ENCODE measurements around the gene ATP6V1E1. TPM values are rescaled to one million over a fixed set of nuclear protein-coding genes. Genes with fewer than 3 reads are reported as not detected.

The ATP6V1E1 gene
- total RNA-seq, 1 experiment from 2014 or later: 89.2 TPM

DNA sequence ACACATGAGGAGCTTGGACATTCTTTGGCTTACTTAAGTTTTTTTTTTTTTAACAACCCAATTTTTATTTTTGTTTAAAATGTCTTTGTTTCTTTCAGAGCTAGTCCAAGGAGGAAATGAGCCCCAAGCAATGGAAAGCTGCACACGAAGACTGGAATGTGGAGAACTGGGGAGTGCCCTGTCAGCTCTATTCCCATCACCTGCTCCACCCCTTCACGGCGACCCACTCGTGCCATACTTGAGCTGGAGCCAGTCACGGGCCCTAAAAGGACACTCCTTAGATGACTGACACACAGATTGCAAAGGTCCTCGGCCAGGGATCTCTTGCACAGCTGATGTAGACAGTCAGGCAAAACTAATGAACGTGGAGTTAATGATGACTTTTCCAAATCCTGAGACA is 75.8 kb downstream of the ATP6V1E1 start:
- H3K27ac ChIP-seq (ENCODE audit: insufficient read length, low read depth, low read length): no peak overlapping the region
- no peaks in the 10 kb centered on the region for H3K23me2 ChIP-seq (ENCODE audit: insufficient read length, low read depth, low read length, poor library complexity, severe bottlenecking)
- H3K4ac ChIP-seq (ENCODE audit: low read depth, low read length): no peak overlapping the region
- no peak overlapping the region for H4K91ac ChIP-seq (ENCODE audit: insufficient read length, low read depth, low read length)
- H2AK5ac ChIP-seq (ENCODE audit: insufficient read length, low read length): no peak overlapping the region
- no CpG with 5 or more reads among the region's 7 CpGs for WGBS (ENCODE audit: extremely low coverage, insufficient read length, low lambda C conversion rate)
- no peak overlapping the region for H2BK20ac ChIP-seq (ENCODE audit: low read depth, low read length, poor library complexity, severe bottlenecking)
- no peaks in the 10 kb centered on the region for H3K79me1 ChIP-seq (ENCODE audit: insufficient read depth, low read depth, low read length, poor library complexity, severe bottlenecking)
- H3K27me3 ChIP-seq (ENCODE audit: insufficient read depth, low read length): no peaks in the 10 kb centered on the region
- no peak overlapping the region for H3K14ac ChIP-seq (ENCODE audit: insufficient read depth, low read length)
- no peak overlapping the region for H2BK15ac ChIP-seq (ENCODE audit: low read depth, low read length)
- H3K4me3 Mint-ChIP-seq: no peak overlapping the region
- no peak overlapping the region for H2AFZ ChIP-seq (ENCODE audit: low read length)
- H4K8ac ChIP-seq (replicated peaks; ENCODE audit: insufficient read length, low read depth, low read length): no peak overlapping the region
- TF ChIP-seq, protein P1, sequence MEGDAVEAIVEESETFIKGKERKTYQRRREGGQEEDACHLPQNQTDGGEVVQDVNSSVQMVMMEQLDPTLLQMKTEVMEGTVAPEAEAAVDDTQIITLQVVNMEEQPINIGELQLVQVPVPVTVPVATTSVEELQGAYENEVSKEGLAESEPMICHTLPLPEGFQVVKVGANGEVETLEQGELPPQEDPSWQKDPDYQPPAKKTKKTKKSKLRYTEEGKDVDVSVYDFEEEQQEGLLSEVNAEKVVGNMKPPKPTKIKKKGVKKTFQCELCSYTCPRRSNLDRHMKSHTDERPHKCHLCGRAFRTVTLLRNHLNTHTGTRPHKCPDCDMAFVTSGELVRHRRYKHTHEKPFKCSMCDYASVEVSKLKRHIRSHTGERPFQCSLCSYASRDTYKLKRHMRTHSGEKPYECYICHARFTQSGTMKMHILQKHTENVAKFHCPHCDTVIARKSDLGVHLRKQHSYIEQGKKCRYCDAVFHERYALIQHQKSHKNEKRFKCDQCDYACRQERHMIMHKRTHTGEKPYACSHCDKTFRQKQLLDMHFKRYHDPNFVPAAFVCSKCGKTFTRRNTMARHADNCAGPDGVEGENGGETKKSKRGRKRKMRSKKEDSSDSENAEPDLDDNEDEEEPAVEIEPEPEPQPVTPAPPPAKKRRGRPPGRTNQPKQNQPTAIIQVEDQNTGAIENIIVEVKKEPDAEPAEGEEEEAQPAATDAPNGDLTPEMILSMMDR (conservative IDR thresholded peaks at IDR 0.05): no peak
- peaks cover 69 to 96% (median 92%) of the 10 kb centered on the region in 3 experiments for H3K36me3 Mint-ChIP-seq (ENCODE audit: insufficient read depth in 1 of 3, low read depth in 3 of 3)
- H3K9me3 Mint-ChIP-seq: no peaks in the 10 kb centered on the region; a peak in 1 of 5 replicates
- H3K56ac ChIP-seq (ENCODE audit: insufficient read length, low read depth, low read length): no peak overlapping the region
- no peak overlapping the region for H3T11ph ChIP-seq (ENCODE audit: low read length)
- H2BK120ac ChIP-seq (ENCODE audit: low read depth, low read length, poor library complexity, severe bottlenecking): no peak overlapping the region
- no peak overlapping the region for H3K18ac ChIP-seq (ENCODE audit: insufficient read length, low read depth, low read length)
- H3K23ac ChIP-seq (ENCODE audit: insufficient read length, low read depth, low read length): no peak overlapping the region
- H3K27me3 Mint-ChIP-seq (ENCODE audit: low read depth): no peaks in the 10 kb centered on the region
- H3K4me2 ChIP-seq (ENCODE audit: insufficient read depth, insufficient read length, low read length): no peak overlapping the region
- no peak overlapping the region for H2BK12ac ChIP-seq (ENCODE audit: insufficient read length, low read depth, low read length)
- no peak for DNase-seq
- H3K79me2 ChIP-seq (ENCODE audit: insufficient read depth, low read length): 0 out of 2 replicates have a peak, but pooled peaks cover 1% of the 10 kb centered on the region
- H3K4me1 Mint-ChIP-seq: no peaks in the 10 kb centered on the region
- no peak overlapping the region for H2BK5ac ChIP-seq (ENCODE audit: insufficient read length, low read length)
- no peaks in the 10 kb centered on the region for H3K9me3 ChIP-seq (ENCODE audit: control insufficient read depth, low read depth, low read length)
- H3K27ac Mint-ChIP-seq: no peak overlapping the region
- H4K5ac ChIP-seq (ENCODE audit: insufficient read length, low read depth, low read length): no peak overlapping the region
- no peaks in the 10 kb centered on the region for H4K20me1 ChIP-seq (ENCODE audit: control insufficient read depth, insufficient read depth, insufficient read length)
- no peaks in the 10 kb centered on the region for H3K4me1 ChIP-seq (ENCODE audit: insufficient read depth, low read length)
- H3K9ac ChIP-seq (ENCODE audit: extremely low read depth, insufficient read length, low read length): no peak overlapping the region
